NCI-H2107 (cell line): ENCODE data around the gene TFEB.

Source experiments
- DNase-seq: peaks from one replicate; lab custom pipeline; 2025; lab: John Stamatoyannopoulos, UW

TFEB gene

GRCh38 chr6:41763470-41763869 lies 28.1 kb upstream of the TFEB start:
- DNase-seq, result no peak

GRCh38 chr6:41759905-41760579 lies 24.6 kb upstream of the TFEB start:
- DNase-seq, result no peak

DNA sequence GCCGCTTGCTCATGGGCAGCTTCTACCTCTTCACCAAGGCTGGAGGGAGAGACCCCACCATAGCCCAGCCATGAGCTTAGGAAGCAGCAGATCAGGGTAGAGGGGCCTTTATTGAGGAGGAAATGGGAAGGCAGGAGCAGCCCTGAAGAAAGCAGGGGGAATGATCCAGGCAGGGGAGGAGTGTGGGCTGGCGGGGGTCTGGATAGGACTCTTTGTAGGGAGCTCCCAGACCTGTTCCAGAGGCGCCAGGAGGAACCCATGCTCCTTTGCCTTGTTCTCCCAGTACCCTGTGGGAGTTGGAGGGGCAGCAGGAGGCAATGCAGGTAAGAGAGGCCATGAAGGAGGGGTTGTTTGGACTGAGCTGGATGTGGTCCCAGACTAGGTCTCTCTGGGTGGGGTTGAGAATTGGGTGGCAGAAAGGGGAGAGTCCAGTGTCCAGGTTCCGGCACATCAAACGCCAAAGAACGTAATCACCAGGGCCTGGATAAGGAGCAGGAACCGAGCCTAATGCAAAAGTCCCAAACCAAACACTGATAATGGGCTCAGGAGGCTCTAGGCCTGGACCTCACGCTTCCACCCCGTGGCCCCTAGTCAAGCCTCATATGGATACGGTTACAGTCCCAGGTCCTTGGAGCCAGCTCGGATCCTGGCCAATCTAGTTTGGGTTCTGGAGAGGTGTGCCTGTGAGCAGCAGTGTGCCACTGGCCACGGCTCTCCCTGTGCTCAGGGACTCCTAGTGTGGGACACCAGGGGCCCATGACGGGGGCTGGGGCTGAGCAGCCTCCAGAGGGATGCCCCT lies 23.9 kb upstream of the TFEB start:
- no peak for DNase-seq

GRCh38 chr6:41758641-41759035 lies 23.2 kb upstream of the TFEB start:
- no peak for DNase-seq

- no peak for DNase-seq
Observed at GRCh38 chr6:41757931-41758640, 22.7 kb upstream of the TFEB start.

- DNase-seq, result no peak
Observed at GRCh38 chr6:41757271-41757670, 21.9 kb upstream of the TFEB start.

DNA sequence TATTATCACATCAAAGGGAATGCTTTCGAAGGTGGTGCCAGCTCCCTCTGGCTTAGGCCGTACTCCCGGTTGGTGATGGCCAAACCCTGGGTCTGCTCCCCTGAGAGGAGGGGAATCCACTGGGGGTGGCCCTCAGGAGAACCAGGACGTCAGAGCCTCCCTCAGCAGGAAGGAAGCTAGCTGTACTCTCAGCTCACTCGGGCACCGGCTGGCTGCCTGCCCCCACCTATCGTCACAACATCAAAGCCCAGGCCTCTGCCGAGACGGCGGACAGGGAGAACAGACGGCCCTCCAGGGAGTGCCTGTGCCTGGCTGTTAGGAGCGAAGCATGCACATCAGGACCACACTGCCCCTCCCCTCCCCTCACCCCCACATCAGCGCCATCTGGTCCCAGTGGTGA lies 20.9 kb upstream of the TFEB start:
- DNase-seq, result no peak

- DNase-seq, result no peak
Observed at GRCh38 chr6:41755895-41756294, 20.5 kb upstream of the TFEB start.

- DNase-seq, result no peak
Observed at GRCh38 chr6:41750374-41750773, 15.0 kb upstream of the TFEB start.

DNA sequence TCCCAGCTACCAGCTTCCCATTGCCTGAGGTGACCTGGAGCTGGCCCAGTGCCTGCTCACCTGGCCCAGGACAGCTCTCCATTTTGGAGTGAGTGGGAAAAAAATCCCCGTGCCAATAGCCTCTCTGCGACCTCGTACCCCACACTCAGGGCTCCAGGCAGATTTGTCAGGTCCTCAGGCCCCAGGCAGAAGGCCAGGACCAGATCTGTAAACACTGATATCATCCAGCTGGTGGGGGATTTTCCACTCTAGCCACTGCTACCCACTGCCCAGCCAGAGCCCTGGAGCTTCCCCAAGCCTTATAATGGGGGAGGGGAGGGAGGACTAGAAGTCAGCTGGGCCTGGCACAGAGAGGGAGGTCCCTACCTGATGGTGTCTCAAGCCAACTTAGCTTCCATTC lies 13.1 kb upstream of the TFEB start:
- DNase-seq, result no peak

- DNase-seq, result no peak
Observed at GRCh38 chr6:41748102-41748477, 12.7 kb upstream of the TFEB start.

DNA sequence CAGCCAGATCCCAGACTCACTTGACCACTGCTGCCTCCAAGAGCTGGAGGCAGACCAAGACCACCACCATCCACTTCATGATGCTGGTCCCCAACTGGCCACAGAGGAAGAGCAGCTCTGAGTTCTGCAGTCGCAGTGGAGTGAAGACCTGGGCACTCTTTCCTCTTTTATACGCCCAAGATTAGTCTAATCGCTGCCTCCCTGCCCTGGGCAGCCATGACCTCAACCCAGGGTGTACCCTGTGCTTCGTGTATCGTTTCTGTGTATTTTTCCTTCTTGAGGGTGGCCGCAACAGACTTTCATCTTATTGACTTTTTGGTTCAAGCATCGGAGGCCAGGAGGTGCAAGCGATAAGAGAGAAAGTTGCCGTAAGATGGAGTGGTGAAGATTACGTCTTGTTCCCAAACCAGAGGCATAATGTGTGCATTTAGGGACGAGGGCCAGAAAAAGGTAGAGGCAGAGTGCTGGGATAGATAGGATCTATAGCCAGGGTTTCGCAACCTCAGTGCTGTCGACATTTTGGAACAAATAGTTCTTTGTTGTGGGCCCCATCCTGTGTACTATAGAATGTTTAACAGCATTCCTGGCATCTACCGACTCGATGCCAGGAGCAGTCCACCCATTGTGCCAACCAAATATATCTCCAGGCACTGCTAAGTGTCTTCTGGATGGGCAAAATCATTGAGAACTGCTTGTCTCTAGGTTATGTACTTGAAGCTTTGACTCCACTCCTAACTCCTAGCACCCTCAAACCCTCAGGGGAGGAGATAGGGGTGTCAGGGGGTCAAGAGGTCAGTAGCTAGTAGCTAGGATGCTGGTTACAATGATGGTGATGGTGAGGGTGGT lies 12.1 kb upstream of the TFEB start, which contains the start of gene PGC:
TSS of gene PGC (minus strand) at position 142 of the 846 bp plus-strand sequence. CDS start at position 79, 63 bp downstream.
- no peak for DNase-seq

DNA sequence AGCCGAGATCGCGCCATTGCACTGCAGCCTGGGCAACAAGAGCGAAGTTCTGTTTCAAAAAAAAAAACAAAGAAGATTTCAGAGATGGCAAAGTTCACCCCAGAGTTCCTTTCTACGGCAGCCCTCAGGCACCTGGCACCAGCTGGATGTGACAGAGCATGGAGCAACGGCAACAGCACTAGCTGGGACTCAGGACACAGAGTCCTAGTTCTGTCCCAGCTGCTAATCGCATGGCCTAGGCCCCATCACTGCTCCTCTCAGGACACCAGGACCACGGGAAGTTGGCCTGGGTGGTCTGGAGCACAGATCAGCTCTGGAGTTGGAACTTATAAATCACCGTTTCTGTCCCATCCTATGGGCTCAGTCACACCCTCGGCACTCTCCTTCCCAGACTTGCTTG lies 10.7 kb upstream of the TFEB start:
- no peak for DNase-seq

GRCh38 chr6:41744236-41744787 lies 8.9 kb upstream of the TFEB start:
- no peak for DNase-seq

GRCh38 chr6:41743406-41744235 lies 8.2 kb upstream of the TFEB start:
- DNase-seq, result no peak

DNA sequence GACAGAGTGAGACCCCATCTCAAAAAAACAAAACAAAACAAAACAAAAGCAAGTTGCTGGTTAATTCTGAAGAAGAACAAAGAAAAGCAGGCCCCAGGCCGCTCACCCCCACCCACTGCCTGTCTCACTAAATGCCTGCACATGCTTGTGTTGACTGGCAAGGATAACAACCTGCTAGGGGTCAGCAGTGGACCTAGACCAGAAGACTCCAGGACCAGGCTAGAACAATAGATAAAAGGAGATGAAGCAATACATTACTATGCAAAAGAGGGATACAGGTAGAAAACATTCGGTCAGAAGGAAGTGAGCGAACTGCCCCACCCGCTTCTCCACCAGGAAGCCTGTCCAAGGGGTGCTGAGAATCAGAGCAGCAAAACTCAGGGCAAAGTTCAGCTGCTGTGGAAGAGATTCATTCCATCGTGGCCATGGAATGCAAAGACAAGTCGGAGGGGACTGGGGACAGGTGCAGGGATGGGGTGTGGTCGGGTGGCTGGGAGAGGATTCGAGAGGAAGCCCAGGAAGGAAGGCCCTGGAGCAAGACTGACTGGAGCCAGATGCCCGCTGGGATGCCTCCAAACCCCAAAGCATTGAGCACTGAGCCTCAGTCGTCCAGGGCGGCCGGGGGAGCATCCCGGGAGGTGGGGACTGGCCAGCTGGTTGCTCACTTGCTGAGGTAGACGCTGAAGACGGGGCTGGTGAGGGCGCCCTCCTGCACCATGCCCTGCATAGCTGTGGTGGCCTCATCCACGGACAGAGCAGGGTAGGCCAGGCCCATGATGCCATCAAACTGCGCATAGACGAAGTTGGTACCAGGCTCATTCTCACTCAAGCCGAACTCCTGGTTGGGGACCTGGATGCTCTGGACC lies 6.5 kb upstream of the TFEB start:
- DNase-seq, result no peak

GRCh38 chr6:41740366-41741162 lies 5.2 kb upstream of the TFEB start:
- no peak for DNase-seq

DNA sequence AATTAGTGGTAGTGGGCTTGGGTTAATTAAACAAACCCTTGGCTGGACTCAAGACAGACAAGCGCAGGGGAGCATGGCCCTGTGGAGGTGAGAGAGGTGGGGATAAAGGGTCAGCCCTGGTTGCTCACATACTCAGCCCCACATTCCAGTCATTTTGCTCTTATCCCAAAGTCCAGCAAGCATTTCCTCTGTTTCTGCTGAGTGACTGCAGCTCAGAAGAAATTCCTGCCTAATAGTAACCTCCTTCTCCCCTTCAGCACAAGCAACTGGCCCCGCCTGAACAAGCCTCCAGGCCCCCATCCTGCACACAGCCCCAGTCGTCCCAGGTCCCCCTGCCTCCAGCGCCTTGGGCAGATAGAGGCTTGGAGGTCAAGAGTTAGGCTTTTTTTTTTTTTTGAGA lies 3.6 kb upstream of the TFEB start:
- DNase-seq, result no peak

DNA sequence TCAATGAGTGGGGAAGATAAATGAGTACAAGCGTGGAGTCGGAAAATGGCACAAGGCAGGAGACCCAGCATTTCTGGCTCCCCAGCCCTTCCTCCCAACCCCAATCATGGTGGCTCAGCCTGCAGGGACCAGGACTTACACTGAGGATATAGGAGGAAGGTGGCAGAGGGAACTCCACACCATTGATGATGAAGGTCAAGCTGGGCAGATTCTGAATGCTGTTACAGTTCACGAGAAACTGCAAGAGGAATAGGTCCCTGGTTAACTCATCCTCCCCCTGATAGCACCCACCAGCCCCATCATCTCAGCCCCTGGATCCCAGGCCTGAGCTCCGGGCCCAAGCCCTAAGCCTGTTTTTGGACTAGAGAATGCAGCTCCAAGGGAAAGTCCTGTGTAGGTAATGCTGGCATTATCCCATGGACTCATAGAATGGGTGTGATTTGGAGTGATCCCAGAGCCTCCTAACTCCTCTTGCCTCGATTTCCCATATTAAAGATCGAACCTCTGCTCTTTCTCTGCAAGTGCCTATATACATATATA lies 2.3 kb upstream of the TFEB start:
- DNase-seq, result no peak
